ENCODE results near the gene RHCG.

Gene RHCG

GRCh38 chr15:89450076-89451006 lies 46.0 kb downstream of the RHCG start:
- Histone ChIP-seq H3K4me3 (no peak overlapping the region), H3K27ac (no peak overlapping the region)

- Histone ChIP-seq H3K4me3 (no peak overlapping the region), H3K27ac (no peak overlapping the region)
Observed at GRCh38 chr15:89448825-89449224, 47.6 kb downstream of the RHCG start.

- Histone ChIP-seq H3K27ac (no peak overlapping the region), H3K4me3 (no peak overlapping the region)
Observed at GRCh38 chr15:89447676-89448075, 48.7 kb downstream of the RHCG start.

GRCh38 chr15:89446255-89446891 lies 50.0 kb downstream of the RHCG start:
- Histone ChIP-seq H3K27ac (no peak overlapping the region), H3K4me3 (no peak overlapping the region)

- H3K27ac ChIP-seq: no peak overlapping the region
- H3K4me3 ChIP-seq: no peak overlapping the region
Observed at GRCh38 chr15:89445518-89445917, 50.9 kb downstream of the RHCG start.

GRCh38 chr15:89444241-89445225 lies 51.9 kb downstream of the RHCG start:
- no peak overlapping the region for H3K4me3 ChIP-seq
- H3K27ac ChIP-seq: no peak overlapping the region

- no peak overlapping the region for H3K27ac ChIP-seq
- H3K4me3 ChIP-seq: no peak overlapping the region
Observed at GRCh38 chr15:89443581-89443980, 52.8 kb downstream of the RHCG start.

GRCh38 chr15:89442671-89443307 lies 53.6 kb downstream of the RHCG start:
- no peak overlapping the region for H3K27ac ChIP-seq
- H3K4me3 ChIP-seq: no peak overlapping the region

GRCh38 chr15:89442155-89442554 lies 54.2 kb downstream of the RHCG start:
- Histone ChIP-seq H3K4me3 (no peak overlapping the region), H3K27ac (no peak overlapping the region)

GRCh38 chr15:89441295-89441812 lies 55.0 kb downstream of the RHCG start:
- no peak overlapping the region for H3K4me3 ChIP-seq

GRCh38 chr15:89439764-89440163 lies 56.6 kb downstream of the RHCG start:
- no peak overlapping the region for H3K4me3 ChIP-seq
- H3K27ac ChIP-seq: no peak overlapping the region

More at GRCh38 chr15:89441295-89441812, 55.0 kb downstream of the RHCG start:
- H3K27ac ChIP-seq: no peak overlapping the region

GRCh38 chr15:89436560-89437311 lies 59.6 kb downstream of the RHCG start:
- H3K27ac ChIP-seq: no peak overlapping the region

GRCh38 chr15:89435362-89435761 lies 61.0 kb downstream of the RHCG start:
- Histone ChIP-seq H3K4me3 (no peak overlapping the region), H3K27ac (no peak overlapping the region)

More at GRCh38 chr15:89436560-89437311, 59.6 kb downstream of the RHCG start:
- H3K4me3 ChIP-seq: no peak overlapping the region

- Histone ChIP-seq H3K27ac (no peak overlapping the region), H3K4me3 (no peak overlapping the region)
Observed at GRCh38 chr15:89433686-89434085, 62.7 kb downstream of the RHCG start.

GRCh38 chr15:89430530-89431341 lies 65.6 kb downstream of the RHCG start:
- no peak overlapping the region for H3K27ac ChIP-seq

GRCh38 chr15:89429986-89430385 lies 66.4 kb downstream of the RHCG start:
- no peak overlapping the region for H3K4me3 ChIP-seq
- H3K27ac ChIP-seq: no peak overlapping the region

More at GRCh38 chr15:89430530-89431341, 65.6 kb downstream of the RHCG start:
- peak overlapping the region in 5 of 7 experiments; percentile 2 to 36 (median 19) for H3K4me3 ChIP-seq

GRCh38 chr15:89429023-89429422 lies 67.4 kb downstream of the RHCG start:
- Histone ChIP-seq H3K4me3 (no peak overlapping the region), H3K27ac (no peak overlapping the region)

- Histone ChIP-seq H3K27ac (no peak overlapping the region), H3K4me3 (no peak overlapping the region)
Observed at GRCh38 chr15:89428246-89428645, 68.1 kb downstream of the RHCG start.

Measured in skin epidermis (tissue), 12 donors.